PC-9 (cell line): ENCODE results near the gene SCAMP3. TPM values are rescaled to one million over a fixed set of nuclear protein-coding genes. Genes with fewer than 3 reads are reported as not detected.
A peak's percentile ranks its signal among the peaks of the same experiment; 100 is the strongest.
"Not testable (repeated sequence)": the region's sequence is repeated elsewhere in the genome, so short reads cannot be mapped to it uniquely, and the experiment has no call there.

ENCODE experiments used
- BruUV-seq: library from RNA; stranded (reverse); fragments of 400-500 nt; replicated peaks from 2 replicates; lab custom pipeline; 2021; lab: Mats Ljungman, UMichigan
- CTCF ChIA-PET: fragments of 300-600 bp; sonication (Branson Sonifier 250); formaldehyde crosslinking; loops from one replicate; lab custom pipeline; 2022; ENCODE audit warnings: antibody characterized with exemption; lab: Charles Lee
- POLR2A ChIA-PET: fragments of 300-600 bp; sonication (Branson Sonifier 250); formaldehyde crosslinking; loops from one replicate; lab custom pipeline; 2022; ENCODE audit warnings: antibody characterized with exemption; ENCODE audit not compliant: unreplicated experiment; lab: Charles Lee
- DNase-seq, 2 experiments: peaks; one replicate each; pipeline versions ENCODE4 v3.0.0 to v3.0.0-alpha.2; 2015 to 2022; ENCODE audit warnings: mixed read lengths in 1 of 2
- H2AFZ ChIP-seq: fragments of 200-600 bp; sonication (generic); 2 replicates; pipeline ENCODE4 v1.8.1; 2017; ENCODE audit warnings: antibody characterized with exemption
- H3F3A ChIP-seq: fragments of 200-600 bp; sonication (generic); 2 replicates; pipeline ENCODE4 v1.8.1; 2017; ENCODE audit warnings: antibody characterized with exemption, mild to moderate bottlenecking, low read depth; ENCODE audit not compliant: insufficient read depth
- H3K27ac ChIP-seq: fragments of 200-600 bp; sonication (generic); 2 replicates; pipeline ENCODE4 v1.6.1; 2016; ENCODE audit warnings: mixed run types
- H3K27me3 ChIP-seq: fragments of 200-600 bp; sonication (generic); 2 replicates; pipeline ENCODE4 v1.6.1; 2016; ENCODE audit warnings: low read depth, mixed run types; ENCODE audit not compliant: insufficient read depth
- H3K36me3 ChIP-seq: fragments of 200-600 bp; sonication (generic); 2 replicates; pipeline ENCODE4 v1.6.1; 2016; ENCODE audit warnings: low read depth, mixed run types
- H3K4me1 ChIP-seq: fragments of 200-600 bp; sonication (generic); replicated peaks from 2 replicates; pipeline ENCODE4 v1.6.1; 2016; ENCODE audit warnings: mixed run types; ENCODE audit not compliant: insufficient read depth
- H3K4me2 ChIP-seq: fragments of 200-600 bp; sonication (generic); 2 replicates; pipeline ENCODE4 v1.6.1; 2017; ENCODE audit warnings: mixed run types
- H3K4me3 ChIP-seq: fragments of 200-600 bp; sonication (generic); 2 replicates; pipeline ENCODE4 v1.6.1; 2016; ENCODE audit warnings: mixed run types
- H3K79me2 ChIP-seq: fragments of 200-600 bp; sonication (generic); 2 replicates; pipeline ENCODE4 v1.6.1; 2017; ENCODE audit warnings: low read depth, mixed run types
- H3K9me2 ChIP-seq: fragments of 200-600 bp; sonication (generic); 2 replicates; pipeline ENCODE4 v1.8.1; 2017; ENCODE audit warnings: mild to moderate bottlenecking; ENCODE audit not compliant: insufficient read depth
- H3K9me3 ChIP-seq: fragments of 200-600 bp; sonication (generic); 2 replicates; pipeline ENCODE4 v1.8.1; 2016; ENCODE audit warnings: low read depth; ENCODE audit not compliant: insufficient read depth
- H4K20me1 ChIP-seq: fragments of 200-600 bp; sonication (generic); 2 replicates; pipeline ENCODE4 v1.8.1; 2017; ENCODE audit not compliant: insufficient read depth
- EZH2 ChIP-seq: fragments of 200-600 bp; sonication (generic); IDR thresholded peaks from 2 replicates; pipeline ENCODE4 v1.8.0; 2017; ENCODE audit warnings: antibody characterized with exemption, low read depth
- intact Hi-C: fragments of 100-400 bp; cut with micrococcal nuclease; formaldehyde crosslinking; loops from one replicate; pipeline ENCODE4 v1.10.0; 2022; ENCODE audit not compliant: unreplicated experiment
- total RNA-seq: library from RNA; stranded (reverse); gene quantifications from 2 replicates; pipeline ENCODE4 v1.2.3, GENCODE V29; 2021
- TF ChIP-seq, protein P1 (sequence below): fragments of 200-600 bp; sonication (generic); conservative IDR thresholded peaks from 2 replicates; pipeline ENCODE4 v1.6.1; 2017; ENCODE audit warnings: mixed run types, antibody characterized with exemption, mild to moderate bottlenecking, moderate library complexity

SCAMP3 gene
- total RNA-seq, 1 experiment from 2014 or later, result 64.1 TPM

DNA sequence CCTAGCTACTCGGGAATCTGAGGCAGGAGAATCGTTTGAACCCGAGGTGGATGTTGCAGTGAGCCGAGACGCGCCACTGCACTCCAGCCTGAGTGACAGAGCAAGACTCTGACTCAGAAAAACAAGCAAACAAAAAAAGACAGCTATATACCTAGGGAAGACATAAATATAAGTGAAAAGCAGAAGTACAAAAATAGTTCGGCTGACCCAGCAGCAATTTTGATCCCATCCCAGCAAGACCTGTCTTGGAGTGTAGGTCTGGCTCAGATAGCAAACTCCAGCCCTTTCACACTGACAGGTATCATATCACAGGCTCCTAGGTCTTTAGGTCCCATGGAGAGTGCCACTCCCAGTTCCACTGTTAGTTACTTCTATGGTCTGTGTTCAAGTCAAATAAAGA lies 39.1 kb downstream of the SCAMP3 start:
- H3K9me2 ChIP-seq, result no peaks in the 10 kb centered on the region
- no peaks in the 10 kb centered on the region for H3K9me3 ChIP-seq
- H3K79me2 ChIP-seq, result peaks cover 24% of the 10 kb centered on the region
- DNase-seq, result no peak
- CTCF ChIA-PET, result interaction anchor here (0.6 kb wide), 1 partner anchor 132 kb away, joined by 3 read pairs; no protein-coding TSS in a partner anchor
- H3K4me1 ChIP-seq, result peaks cover 61% of the 10 kb centered on the region
- intact Hi-C loops, result no loop called here
- TF ChIP-seq, protein P1, sequence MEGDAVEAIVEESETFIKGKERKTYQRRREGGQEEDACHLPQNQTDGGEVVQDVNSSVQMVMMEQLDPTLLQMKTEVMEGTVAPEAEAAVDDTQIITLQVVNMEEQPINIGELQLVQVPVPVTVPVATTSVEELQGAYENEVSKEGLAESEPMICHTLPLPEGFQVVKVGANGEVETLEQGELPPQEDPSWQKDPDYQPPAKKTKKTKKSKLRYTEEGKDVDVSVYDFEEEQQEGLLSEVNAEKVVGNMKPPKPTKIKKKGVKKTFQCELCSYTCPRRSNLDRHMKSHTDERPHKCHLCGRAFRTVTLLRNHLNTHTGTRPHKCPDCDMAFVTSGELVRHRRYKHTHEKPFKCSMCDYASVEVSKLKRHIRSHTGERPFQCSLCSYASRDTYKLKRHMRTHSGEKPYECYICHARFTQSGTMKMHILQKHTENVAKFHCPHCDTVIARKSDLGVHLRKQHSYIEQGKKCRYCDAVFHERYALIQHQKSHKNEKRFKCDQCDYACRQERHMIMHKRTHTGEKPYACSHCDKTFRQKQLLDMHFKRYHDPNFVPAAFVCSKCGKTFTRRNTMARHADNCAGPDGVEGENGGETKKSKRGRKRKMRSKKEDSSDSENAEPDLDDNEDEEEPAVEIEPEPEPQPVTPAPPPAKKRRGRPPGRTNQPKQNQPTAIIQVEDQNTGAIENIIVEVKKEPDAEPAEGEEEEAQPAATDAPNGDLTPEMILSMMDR, result no peak
- TF ChIP-seq EZH2, result no peak
- no peak overlapping the region for H3K4me3 ChIP-seq
- no peak overlapping the region for H2AFZ ChIP-seq
- H3K27ac ChIP-seq, result no peak overlapping the region
- POLR2A ChIA-PET, result interaction anchor here (0.7 kb wide), 1 partner anchor 14 kb away, joined by 4 read pairs; no protein-coding TSS in a partner anchor
- H4K20me1 ChIP-seq, result no peaks in the 10 kb centered on the region
- BruUV-seq, result no TSS peak
- H3K27me3 ChIP-seq, result no peaks in the 10 kb centered on the region
- peaks cover 60% of the 10 kb centered on the region for H3F3A ChIP-seq
- H3K4me2 ChIP-seq, result no peak overlapping the region
- H3K36me3 ChIP-seq, result no peaks in the 10 kb centered on the region

DNA sequence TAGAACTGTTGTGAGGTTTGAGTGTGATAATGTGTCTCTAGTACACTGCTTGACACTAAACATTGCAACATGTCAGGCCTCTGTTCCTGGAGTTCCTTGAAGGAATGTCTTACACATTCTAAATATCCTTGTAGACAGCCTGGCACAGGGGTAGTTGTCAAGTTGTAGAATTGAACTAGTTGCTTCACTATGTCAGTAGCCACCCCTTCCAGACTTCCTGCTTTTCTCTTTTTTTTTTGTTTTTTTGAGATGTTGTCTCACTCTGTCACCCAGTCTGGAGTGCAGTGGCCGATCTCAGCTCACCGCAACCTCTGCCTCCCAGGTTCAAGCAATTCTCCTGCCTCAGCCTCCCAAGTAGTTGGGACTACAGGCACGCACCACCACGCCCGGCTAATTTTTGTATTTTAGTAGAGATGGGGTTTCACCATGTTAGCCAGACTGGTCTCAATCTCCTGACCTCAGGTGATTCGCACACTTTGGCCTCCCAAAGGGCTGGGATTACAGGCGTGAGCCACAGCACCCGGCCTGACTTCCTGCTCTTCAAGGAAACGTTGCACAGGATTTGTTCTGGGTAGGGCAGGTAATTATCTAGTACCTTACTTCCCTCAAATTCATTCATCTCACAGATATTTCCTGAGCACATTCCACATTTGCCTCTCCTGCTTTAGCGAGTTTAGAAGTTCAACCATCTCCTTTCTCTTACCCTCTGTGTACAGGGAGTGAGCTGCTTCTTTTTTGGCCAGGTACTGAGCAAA lies 41.8 kb downstream of the SCAMP3 start:
- H3F3A ChIP-seq, result peaks cover 43% of the 10 kb centered on the region
- H3K9me3 ChIP-seq, intact Hi-C loops, H3K79me2 ChIP-seq, H2AFZ ChIP-seq, H4K20me1 ChIP-seq, H3K4me3 ChIP-seq, H3K9me2 ChIP-seq, CTCF ChIA-PET, H3K36me3 ChIP-seq, H3K27me3 ChIP-seq, BruUV-seq: not testable (repeated sequence)
- POLR2A ChIA-PET, result interaction anchor here (0.6 kb wide), 1 partner anchor 9 kb away, joined by 5 read pairs; no protein-coding TSS in a partner anchor
- H3K27ac ChIP-seq, result peak overlapping the region; percentile 62
- H3K4me1 ChIP-seq, result peaks cover 45% of the 10 kb centered on the region
- H3K4me2 ChIP-seq, result peak overlapping the region; percentile 19; the same call in 1 of the 2 replicates
- DNase-seq, result peak in 1 of 2 experiments; percentile 87

DNA sequence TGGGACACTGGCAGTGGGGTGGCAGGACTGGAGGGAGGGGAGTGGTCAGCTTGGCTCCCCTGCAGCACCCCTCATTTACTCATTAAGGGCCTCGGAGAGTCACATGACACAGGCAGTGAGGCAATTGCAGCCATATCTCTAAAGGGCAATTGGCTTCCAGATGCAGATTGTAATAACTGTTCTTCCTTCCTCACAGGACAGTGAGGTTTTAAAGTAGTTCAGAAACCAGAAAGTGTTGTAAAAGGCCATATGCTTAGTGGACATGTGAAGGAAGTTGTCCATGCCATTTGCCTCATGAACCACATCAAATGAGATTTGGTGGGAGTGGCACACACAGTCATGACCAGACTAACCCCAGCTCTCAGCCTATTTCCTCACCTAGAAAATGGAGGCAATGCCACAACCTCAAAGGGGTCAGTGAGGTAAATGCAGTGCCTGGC lies 42.5 kb downstream of the SCAMP3 start:
- ChIA-PET POLR2A (interaction anchor here (0.7 kb wide), 1 partner anchor 21 kb away, joined by 4 read pairs; no protein-coding TSS in a partner anchor), CTCF (no interaction called here)
- no peak for TF ChIP-seq EZH2
- TF ChIP-seq, protein P1, result no peak
- Histone ChIP-seq H3K9me3 (no peaks in the 10 kb centered on the region), H3K27ac (peak overlapping the region; percentile 62), H3K36me3 (no peaks in the 10 kb centered on the region), H3K4me1 (peaks cover 37% of the 10 kb centered on the region), H3K4me3 (no peak overlapping the region), H3K27me3 (no peaks in the 10 kb centered on the region), H3F3A (peaks cover 36% of the 10 kb centered on the region), H4K20me1 (no peaks in the 10 kb centered on the region), H3K79me2 (0 out of 2 replicates have a peak, but pooled peaks cover 6% of the 10 kb centered on the region), H3K4me2 (no peak overlapping the region), H2AFZ (no peak overlapping the region), H3K9me2 (no peaks in the 10 kb centered on the region)
- intact Hi-C loops, result no loop called here
- DNase-seq, result no peak
- no TSS peak for BruUV-seq
